Vagina (tissue), 2 donors: ENCODE results near the gene SF3B5.

ENCODE experiments used
- POLR2A ChIP-seq, 2 donors: fragments of 450-650 bp; IDR thresholded peaks; one replicate each; pipeline ENCODE4 v1.6.1; 2017; ENCODE audit warnings: antibody characterized with exemption in 2 of 2, mild to moderate bottlenecking in 2 of 2, moderate library complexity in 2 of 2
- POLR2AphosphoS5 ChIP-seq, 2 donors: sonication (generic); formaldehyde crosslinking; IDR thresholded peaks; one replicate each; pipeline ENCODE4 v1.9.0; 2017; ENCODE audit warnings: antibody characterized with exemption in 2 of 2, mild to moderate bottlenecking in 2 of 2, low read depth in 1 of 2; ENCODE audit not compliant: insufficient read depth in 1 of 2
- TF ChIP-seq, protein P1 (sequence below), 3 experiments: fragments of 450-650 bp in 2 of 3; fragments of 200-600 bp in 1 of 3; sonication (generic) in 1 of 3; IDR thresholded peaks; one replicate each; pipeline ENCODE4 v1.5.1; 2017 to 2019; ENCODE audit warnings: antibody characterized with exemption in 3 of 3, mild to moderate bottlenecking in 2 of 3, moderate library complexity in 2 of 3

- TF ChIP-seq, protein P1, sequence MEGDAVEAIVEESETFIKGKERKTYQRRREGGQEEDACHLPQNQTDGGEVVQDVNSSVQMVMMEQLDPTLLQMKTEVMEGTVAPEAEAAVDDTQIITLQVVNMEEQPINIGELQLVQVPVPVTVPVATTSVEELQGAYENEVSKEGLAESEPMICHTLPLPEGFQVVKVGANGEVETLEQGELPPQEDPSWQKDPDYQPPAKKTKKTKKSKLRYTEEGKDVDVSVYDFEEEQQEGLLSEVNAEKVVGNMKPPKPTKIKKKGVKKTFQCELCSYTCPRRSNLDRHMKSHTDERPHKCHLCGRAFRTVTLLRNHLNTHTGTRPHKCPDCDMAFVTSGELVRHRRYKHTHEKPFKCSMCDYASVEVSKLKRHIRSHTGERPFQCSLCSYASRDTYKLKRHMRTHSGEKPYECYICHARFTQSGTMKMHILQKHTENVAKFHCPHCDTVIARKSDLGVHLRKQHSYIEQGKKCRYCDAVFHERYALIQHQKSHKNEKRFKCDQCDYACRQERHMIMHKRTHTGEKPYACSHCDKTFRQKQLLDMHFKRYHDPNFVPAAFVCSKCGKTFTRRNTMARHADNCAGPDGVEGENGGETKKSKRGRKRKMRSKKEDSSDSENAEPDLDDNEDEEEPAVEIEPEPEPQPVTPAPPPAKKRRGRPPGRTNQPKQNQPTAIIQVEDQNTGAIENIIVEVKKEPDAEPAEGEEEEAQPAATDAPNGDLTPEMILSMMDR (IDR thresholded peaks at IDR 0.05): no peak
- TF ChIP-seq POLR2A (IDR thresholded peaks at IDR 0.05): no peak
- no peak for TF ChIP-seq POLR2AphosphoS5 (IDR thresholded peaks at IDR 0.05; ENCODE audit: insufficient read depth in 1 of 2, low read depth in 1 of 2)
Observed at GRCh38 chr6:144093236-144093635, 2.1 kb downstream of the SF3B5 start.
